Mesothelial cell of epicardium (in vitro differentiated cells): Measurements from ENCODE around the gene PAK5. TPM values are rescaled to one million over a fixed set of nuclear protein-coding genes. Genes with fewer than 3 reads are reported as not detected.

Source experiments
- DNase-seq, 2 experiments: peaks; one replicate each; pipeline ENCODE4 v3.0.0; 2021; ENCODE audit warnings: low spot score in 2 of 2; ENCODE audit not compliant: unreplicated experiment in 2 of 2
- H3K27ac Mint-ChIP-seq: 2 replicates; pipeline ENCODE4 v1.8.0; 2021; ENCODE audit warnings: mixed read lengths
- H3K27me3 Mint-ChIP-seq: 2 replicates; pipeline ENCODE4 v1.8.0; 2021; ENCODE audit warnings: low read depth, mixed read lengths
- H3K36me3 Mint-ChIP-seq: 2 replicates; pipeline ENCODE4 v1.8.0; 2021; ENCODE audit warnings: mixed read lengths
- H3K4me1 Mint-ChIP-seq: 2 replicates; pipeline ENCODE4 v1.8.0; 2021; ENCODE audit warnings: mixed read lengths
- H3K4me3 Mint-ChIP-seq: 2 replicates; pipeline ENCODE4 v1.8.0; 2021; ENCODE audit warnings: mild to moderate bottlenecking, moderate library complexity, mixed read lengths
- H3K9me3 Mint-ChIP-seq: 2 replicates; pipeline ENCODE4 v1.8.0; 2021; ENCODE audit warnings: mixed read lengths
- CTCF ChIP-seq: fragments of 200-600 bp; sonication (generic); IDR thresholded peaks from one replicate; pipeline ENCODE4 v1.5.0; 2021; ENCODE audit warnings: antibody characterized with exemption; ENCODE audit not compliant: unreplicated experiment
- total RNA-seq: library from RNA; stranded (reverse); gene quantifications from 3 replicates; pipeline ENCODE4 v1.2.1, GENCODE V29; 2021

Gene PAK5
- total RNA-seq, 1 donor from 2014 or later = 0.54 TPM

DNA sequence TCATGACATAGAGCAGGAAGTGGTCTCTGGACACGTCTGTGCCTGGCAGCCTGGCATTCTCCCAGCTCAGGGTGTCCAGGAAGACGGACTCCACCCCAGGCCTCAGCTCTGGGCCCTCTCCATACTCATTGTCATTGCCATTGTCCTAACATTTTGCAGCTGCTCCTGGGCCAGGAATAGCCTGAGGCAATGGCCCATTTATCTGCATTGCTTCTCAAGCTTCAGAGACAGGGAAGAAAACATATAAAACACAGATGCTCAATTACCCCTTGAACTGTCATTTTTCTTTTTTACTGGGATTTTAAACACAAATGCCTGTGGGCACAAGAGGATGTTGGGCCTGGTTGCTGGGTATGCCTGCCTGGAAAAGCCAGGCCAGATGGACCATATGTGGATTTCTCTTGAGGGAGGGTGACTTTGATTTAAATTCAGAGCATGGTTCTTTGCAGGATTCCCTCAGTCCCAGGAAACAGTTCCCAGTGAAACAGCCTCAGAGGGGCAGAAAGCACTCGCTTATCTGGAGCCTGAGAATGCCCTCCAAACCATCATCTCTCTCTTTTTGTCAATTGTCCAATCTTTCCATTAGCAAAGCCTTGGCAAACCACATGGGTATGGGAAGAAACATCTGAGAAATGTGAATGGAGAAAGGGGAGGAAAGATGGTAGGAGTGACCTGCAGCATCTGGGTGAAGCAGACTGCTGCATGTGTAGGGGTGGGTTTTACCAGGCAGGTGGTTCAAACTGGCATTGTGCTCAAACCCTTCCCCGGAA lies 306.6 kb downstream of the PAK5 start:
- no peak for TF ChIP-seq CTCF
- H3K36me3 Mint-ChIP-seq = no peaks in the 10 kb centered on the region
- no peak overlapping the region for H3K27ac Mint-ChIP-seq
- DNase-seq = no peak
- peaks cover 40% of the 10 kb centered on the region for H3K27me3 Mint-ChIP-seq
- peaks cover 5% of the 10 kb centered on the region for H3K4me1 Mint-ChIP-seq
- H3K4me3 Mint-ChIP-seq = no peak overlapping the region
- H3K9me3 Mint-ChIP-seq = no peaks in the 10 kb centered on the region

GRCh38 chr20:9531581-9531980 lies 307.3 kb downstream of the PAK5 start:
- H3K27ac Mint-ChIP-seq = no peak overlapping the region
- H3K4me1 Mint-ChIP-seq = peaks cover 5% of the 10 kb centered on the region
- H3K4me3 Mint-ChIP-seq = no peak overlapping the region
- DNase-seq = no peak
- no peak for TF ChIP-seq CTCF
- H3K27me3 Mint-ChIP-seq = peaks cover 44% of the 10 kb centered on the region
- no peaks in the 10 kb centered on the region for H3K36me3 Mint-ChIP-seq
- H3K9me3 Mint-ChIP-seq = no peaks in the 10 kb centered on the region

DNA sequence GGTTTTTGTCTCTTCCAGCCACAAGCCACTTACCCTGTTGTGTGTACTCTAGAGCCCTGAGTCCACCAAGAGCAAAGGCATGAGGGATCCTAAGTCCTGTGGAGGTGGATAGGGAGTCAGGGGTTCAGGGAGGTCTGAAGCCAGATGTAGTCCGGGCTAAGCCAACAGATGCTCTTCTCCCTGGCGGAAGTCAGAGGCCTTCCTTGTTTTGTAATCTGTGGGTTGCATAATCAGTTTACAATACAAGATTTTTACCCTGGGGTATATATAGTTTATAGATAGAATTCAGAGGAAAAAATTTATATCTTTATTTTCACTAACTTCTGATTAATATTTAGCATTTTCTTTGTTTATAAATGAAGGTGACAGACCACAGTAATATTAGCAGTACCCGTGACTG lies 315.2 kb downstream of the PAK5 start:
- Mint-ChIP-seq H3K4me1 (no peaks in the 10 kb centered on the region), H3K9me3 (no peaks in the 10 kb centered on the region), H3K4me3 (no peak overlapping the region), H3K27ac (no peak overlapping the region), H3K27me3 (peaks cover 67% of the 10 kb centered on the region), H3K36me3 (no peaks in the 10 kb centered on the region)
- no peak for DNase-seq
- TF ChIP-seq CTCF = no peak

GRCh38 chr20:9520086-9520485 lies 318.8 kb downstream of the PAK5 start:
- Mint-ChIP-seq H3K4me1 (peaks cover 16% of the 10 kb centered on the region), H3K36me3 (no peaks in the 10 kb centered on the region), H3K27ac (no peak overlapping the region), H3K27me3 (peaks cover 88% of the 10 kb centered on the region), H3K4me3 (no peak overlapping the region), H3K9me3 (no peaks in the 10 kb centered on the region)
- no peak for DNase-seq
- TF ChIP-seq CTCF = no peak

- Mint-ChIP-seq H3K36me3 (no peaks in the 10 kb centered on the region), H3K9me3 (no peaks in the 10 kb centered on the region), H3K27ac (no peak overlapping the region), H3K4me3 (no peak overlapping the region), H3K4me1 (peaks cover 24% of the 10 kb centered on the region), H3K27me3 (peaks cover 97% of the 10 kb centered on the region)
- no peak for TF ChIP-seq CTCF
- no peak for DNase-seq
Observed at GRCh38 chr20:9518576-9519175, 320.2 kb downstream of the PAK5 start.
